Gastroesophageal sphincter (tissue), 4 donors: ENCODE results near the gene MYL11. TPM values are rescaled to one million over a fixed set of nuclear protein-coding genes. Genes with fewer than 3 reads are reported as not detected.

Experiments
- ATAC-seq: fragments of 150-250 bp; one replicate; pipeline ENCODE4 v1.9.1; 2016; ENCODE audit warnings: mild to moderate bottlenecking, moderate library complexity
- H3K27ac ChIP-seq, 4 donors: fragments of 200-600 bp; sonication (generic) in 3 of 4; 1 replicate in 3 of 4; 2 replicates in 1 of 4; pipeline ENCODE4 v1.5.1; 2016 to 2019
- H3K27me3 ChIP-seq: fragments of 200-600 bp; sonication (generic); one replicate; pipeline ENCODE4 v1.5.1; 2019
- H3K36me3 ChIP-seq, 2 donors: fragments of 200-600 bp; sonication (generic); one replicate each; pipeline ENCODE4 v1.5.1; 2019; ENCODE audit warnings: control low read depth in 1 of 2
- H3K4me1 ChIP-seq, 3 donors: fragments of 200-600 bp; sonication (generic); 1 replicate in 2 of 3; 2 replicates in 1 of 3; pipeline ENCODE4 v1.5.1; 2016 to 2019; ENCODE audit warnings: control low read depth in 2 of 3
- H3K4me3 ChIP-seq, 2 donors: fragments of 200-600 bp; sonication (generic); one replicate each; pipeline ENCODE4 v1.5.1; 2019; ENCODE audit warnings: mild to moderate bottlenecking in 1 of 2, moderate library complexity in 1 of 2
- H3K9me3 ChIP-seq, 3 donors: fragments of 200-600 bp; sonication (generic); one replicate each; pipeline ENCODE4 v1.5.1; 2017 to 2019; ENCODE audit warnings: control low read depth in 2 of 3
- EP300 ChIP-seq: sonication (generic); formaldehyde crosslinking; IDR thresholded peaks from one replicate; pipeline ENCODE4 v1.6.1; 2017; ENCODE audit warnings: antibody characterized with exemption, mild to moderate bottlenecking
- POLR2A ChIP-seq, 2 donors: fragments of 450-650 bp; IDR thresholded peaks; one replicate each; pipeline ENCODE4 v1.6.1; 2017; ENCODE audit warnings: antibody characterized with exemption in 2 of 2, mild to moderate bottlenecking in 2 of 2, moderate library complexity in 1 of 2
- POLR2AphosphoS5 ChIP-seq: sonication (generic); formaldehyde crosslinking; IDR thresholded peaks from one replicate; pipeline ENCODE4 v1.6.1; 2017; ENCODE audit warnings: antibody characterized with exemption
- WGBS, 2 donors: methylation state at CpG; one replicate each; pipeline ENCODE4 v1.1.5; 2018; ENCODE audit warnings: low coverage in 1 of 2; 5-methylcytosine and 5-hydroxymethylcytosine counted together
- total RNA-seq, 4 donors: library from RNA; depleted of rRNA; stranded (reverse); fragments of >200 nt; gene quantifications; one replicate each; pipeline ENCODE4 v1.1.0, GENCODE V29; 2016
- TF ChIP-seq, protein P1 (sequence below), 4 experiments: fragments of 200-600 bp in 2 of 4; fragments of 450-650 bp in 2 of 4; sonication (generic) in 1 of 4; IDR thresholded peaks; one replicate each; pipeline ENCODE4 v1.5.1; 2017 to 2019; ENCODE audit warnings: antibody characterized with exemption in 4 of 4, mild to moderate bottlenecking in 2 of 4, moderate library complexity in 2 of 4

MYL11 gene
- total RNA-seq, 4 donors from 2014 or later, result not detected

- H3K4me1 ChIP-seq, result peaks cover 0 to 49% (median 10%) of the 10 kb centered on the region in 3 donors
- ATAC-seq, result no peak
- whole genome bisulfite sequencing, 2 donors, result 59 to 90% methylated on average over 3 to 5 of the region's 13 CpGs
- H3K27me3 ChIP-seq, result no peaks in the 10 kb centered on the region
- no peaks in the 10 kb centered on the region for H3K9me3 ChIP-seq
- TF ChIP-seq EP300 (no peak), POLR2A (IDR thresholded peaks at IDR 0.05) (no peak), POLR2AphosphoS5 (no peak)
- TF ChIP-seq, protein P1, sequence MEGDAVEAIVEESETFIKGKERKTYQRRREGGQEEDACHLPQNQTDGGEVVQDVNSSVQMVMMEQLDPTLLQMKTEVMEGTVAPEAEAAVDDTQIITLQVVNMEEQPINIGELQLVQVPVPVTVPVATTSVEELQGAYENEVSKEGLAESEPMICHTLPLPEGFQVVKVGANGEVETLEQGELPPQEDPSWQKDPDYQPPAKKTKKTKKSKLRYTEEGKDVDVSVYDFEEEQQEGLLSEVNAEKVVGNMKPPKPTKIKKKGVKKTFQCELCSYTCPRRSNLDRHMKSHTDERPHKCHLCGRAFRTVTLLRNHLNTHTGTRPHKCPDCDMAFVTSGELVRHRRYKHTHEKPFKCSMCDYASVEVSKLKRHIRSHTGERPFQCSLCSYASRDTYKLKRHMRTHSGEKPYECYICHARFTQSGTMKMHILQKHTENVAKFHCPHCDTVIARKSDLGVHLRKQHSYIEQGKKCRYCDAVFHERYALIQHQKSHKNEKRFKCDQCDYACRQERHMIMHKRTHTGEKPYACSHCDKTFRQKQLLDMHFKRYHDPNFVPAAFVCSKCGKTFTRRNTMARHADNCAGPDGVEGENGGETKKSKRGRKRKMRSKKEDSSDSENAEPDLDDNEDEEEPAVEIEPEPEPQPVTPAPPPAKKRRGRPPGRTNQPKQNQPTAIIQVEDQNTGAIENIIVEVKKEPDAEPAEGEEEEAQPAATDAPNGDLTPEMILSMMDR (IDR thresholded peaks at IDR 0.05), result no peak
- peak overlapping the region in 2 of 4 donors; percentile 12 to 35 for H3K27ac ChIP-seq
- no peaks in the 10 kb centered on the region for H3K36me3 ChIP-seq
- H3K4me3 ChIP-seq, result no peak overlapping the region
Measured at GRCh38 chr16:30381291-30382041, 6.9 kb downstream of the MYL11 start.

GRCh38 chr16:30382111-30382881 is 7.7 kb downstream of the MYL11 start, which contains the start of gene SEPTIN1:
Gene SEPTIN1 (minus strand): TSS chr16:30382561. CDS start chr16:30382542, 19 bp downstream.
- WGBS, 2 donors, result 53 to 60% methylated on average over 1 to 2 of the region's 12 CpGs
- Histone ChIP-seq H3K27ac (peak within 1 kb of the TSS in 3 of 4 donors; percentile 12 to 35 (median 14)), H3K9me3 (no peaks in the 10 kb centered on the region), H3K27me3 (no peaks in the 10 kb centered on the region), H3K4me3 (no peak within 1 kb of the TSS), H3K36me3 (no peaks in the 10 kb centered on the region), H3K4me1 (peaks cover 0 to 41% (median 5%) of the 10 kb centered on the region in 3 donors)
- ATAC-seq, result no peak
- TF ChIP-seq, protein P1 (IDR thresholded peaks at IDR 0.05), result no peak
- TF ChIP-seq POLR2A (IDR thresholded peaks at IDR 0.05) (no peak), POLR2AphosphoS5 (no peak), EP300 (no peak)

DNA sequence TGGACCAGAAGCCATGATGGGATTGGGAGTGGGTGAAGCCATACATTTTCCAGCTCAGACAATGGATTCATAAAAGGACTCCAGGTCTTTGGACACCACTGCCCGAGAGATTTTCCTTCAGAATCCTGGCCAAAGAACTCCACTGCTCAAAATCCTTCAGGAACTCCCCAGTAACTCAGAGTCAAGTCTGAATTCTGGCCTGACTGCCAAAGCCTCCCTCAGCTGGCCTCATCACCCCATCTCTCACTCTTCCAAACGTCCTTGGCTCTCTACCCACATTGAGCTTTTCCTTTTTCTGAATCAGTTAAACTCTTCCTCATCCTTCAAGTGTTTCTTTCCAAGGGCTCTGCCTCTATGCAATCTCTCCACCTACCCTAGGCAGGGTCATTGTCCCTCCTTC is 8.9 kb downstream of the MYL11 start:
- TF ChIP-seq, protein P1 (IDR thresholded peaks at IDR 0.05), result no peak
- no peak for TF ChIP-seq POLR2AphosphoS5
- no peak for TF ChIP-seq POLR2A (IDR thresholded peaks at IDR 0.05)
- Histone ChIP-seq H3K4me1 (peaks cover 0 to 35% (median 5%) of the 10 kb centered on the region in 3 donors), H3K36me3 (no peaks in the 10 kb centered on the region), H3K27me3 (no peaks in the 10 kb centered on the region), H3K27ac (no peak overlapping the region), H3K9me3 (no peaks in the 10 kb centered on the region), H3K4me3 (no peak overlapping the region)
- ATAC-seq, result no peak
- WGBS, 2 donors, result 26 to 48% methylated on average over 2 of the region's 2 CpGs

GRCh38 chr16:30394592-30395154 is 20.1 kb downstream of the MYL11 start:
- Histone ChIP-seq H3K9me3 (no peaks in the 10 kb centered on the region), H3K27me3 (no peaks in the 10 kb centered on the region), H3K4me3 (peak overlapping the region; percentile 64 to 93), H3K27ac (peak overlapping the region; percentile 72 to 88 (median 86)), H3K36me3 (peaks cover 0 to 20% of the 10 kb centered on the region in 2 donors), H3K4me1 (peaks cover 0 to 48% (median 12%) of the 10 kb centered on the region in 3 donors)
- ATAC-seq, result peak; percentile 12
- TF ChIP-seq, protein P1 (IDR thresholded peaks at IDR 0.05), result no peak
- no peak for TF ChIP-seq POLR2AphosphoS5
- TF ChIP-seq POLR2A (IDR thresholded peaks at IDR 0.05), result no peak
- TF ChIP-seq EP300, result no peak
- 6 to 10% methylated on average over 12 to 14 of the region's 31 CpGs for WGBS, 2 donors
